GM18907 (cell line): ENCODE results near the gene IRF1.
"Not testable (repeated sequence)": the region's sequence is repeated elsewhere in the genome, so short reads cannot be mapped to it uniquely, and the experiment has no call there.

ENCODE experiments used
- ATAC-seq: cut with Tn5 transposase; IDR thresholded peaks from one replicate; pipeline ENCODE4 v1.9.1; 2021; ENCODE audit warnings: mild to moderate bottlenecking, moderate library complexity; ENCODE audit not compliant: unreplicated experiment

Gene IRF1

DNA sequence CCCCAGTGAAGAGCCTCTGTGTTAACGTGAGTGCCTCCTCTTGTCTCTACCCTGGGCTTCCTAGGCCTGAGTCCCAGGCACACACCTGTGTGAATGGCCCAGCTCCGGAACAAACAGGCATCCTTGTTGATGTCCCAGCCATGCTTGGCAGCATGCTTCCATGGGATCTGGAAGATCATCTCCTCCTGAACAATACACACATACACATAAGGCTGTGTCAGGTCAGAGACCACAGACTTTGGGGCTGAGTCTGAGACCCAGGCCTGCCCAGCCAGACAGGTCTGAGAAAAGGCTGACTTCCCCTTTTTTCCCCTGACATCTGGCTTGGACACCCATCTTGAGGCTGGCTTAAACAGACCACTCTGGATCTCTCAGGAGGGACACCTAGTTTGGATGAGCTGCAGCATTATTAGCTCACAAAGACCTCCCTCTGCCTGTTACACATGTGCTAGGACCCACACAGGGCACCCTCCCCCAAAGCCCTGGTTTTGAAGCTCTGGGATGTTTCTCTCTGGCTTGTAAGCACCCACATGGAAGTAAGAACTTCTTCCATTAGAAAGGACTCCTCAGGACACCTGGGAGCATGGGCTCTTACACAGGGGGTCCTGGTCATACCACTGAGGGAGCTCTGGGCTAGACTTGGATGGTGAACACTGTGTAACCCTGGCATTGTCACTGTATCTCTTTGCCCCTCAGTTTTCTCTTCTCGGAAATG lies 2.6 kb downstream of the IRF1 start:
- ATAC-seq: no peak

DNA sequence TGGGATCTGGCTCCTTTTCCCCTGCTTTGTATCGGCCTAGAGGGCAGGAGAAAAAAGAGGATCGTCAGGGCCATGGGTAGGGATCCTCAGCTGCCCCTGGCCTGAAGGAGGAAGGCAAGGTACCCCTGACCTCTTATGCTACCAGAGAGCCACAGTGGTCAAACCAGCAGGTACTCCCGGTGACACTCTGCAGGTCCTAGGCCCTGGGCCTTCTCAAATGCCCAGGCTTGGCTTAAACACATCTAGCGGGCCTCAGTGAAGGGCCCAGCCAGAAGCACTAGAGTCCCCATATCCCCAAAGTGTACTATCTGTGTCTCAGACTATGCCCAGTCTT lies 3.5 kb downstream of the IRF1 start:
- ATAC-seq: no peak

DNA sequence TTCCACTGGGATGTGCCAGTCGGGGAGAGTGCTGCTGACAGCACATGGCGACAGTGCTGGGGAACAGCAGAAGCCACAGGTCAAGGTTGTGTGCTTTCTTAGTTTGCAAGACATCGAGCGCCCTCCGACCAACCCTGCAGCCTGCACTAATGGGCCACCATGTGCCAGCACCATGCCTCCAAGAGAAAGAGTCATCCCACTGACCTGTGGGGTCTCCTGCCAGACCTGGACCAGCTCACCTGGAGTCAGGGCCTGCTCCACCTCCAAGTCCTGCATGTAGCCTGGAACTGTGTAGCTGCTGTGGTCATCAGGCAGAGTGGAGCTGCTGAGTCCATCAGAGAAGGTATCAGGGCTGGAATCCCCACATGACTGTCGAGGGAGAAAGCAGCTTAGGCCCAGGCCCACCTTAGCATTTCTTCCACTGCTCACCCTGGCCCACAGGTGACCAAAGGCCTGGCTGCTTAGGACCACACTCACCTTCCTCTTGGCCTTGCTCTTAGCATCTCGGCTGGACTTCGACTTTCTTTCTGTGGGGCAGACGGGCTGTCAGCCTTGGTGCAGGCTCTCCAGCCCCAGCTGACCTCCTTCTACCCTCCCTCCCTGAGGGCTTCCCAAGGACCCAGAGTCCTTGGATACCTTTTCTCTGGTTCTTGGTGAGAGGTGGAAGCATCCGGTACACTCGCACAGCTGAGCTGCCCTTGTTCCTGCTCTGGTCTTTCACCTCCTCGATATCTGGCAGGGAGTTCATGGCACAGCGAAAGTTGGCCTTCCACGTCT lies 4.1 kb downstream of the IRF1 start:
- no peak for ATAC-seq

DNA sequence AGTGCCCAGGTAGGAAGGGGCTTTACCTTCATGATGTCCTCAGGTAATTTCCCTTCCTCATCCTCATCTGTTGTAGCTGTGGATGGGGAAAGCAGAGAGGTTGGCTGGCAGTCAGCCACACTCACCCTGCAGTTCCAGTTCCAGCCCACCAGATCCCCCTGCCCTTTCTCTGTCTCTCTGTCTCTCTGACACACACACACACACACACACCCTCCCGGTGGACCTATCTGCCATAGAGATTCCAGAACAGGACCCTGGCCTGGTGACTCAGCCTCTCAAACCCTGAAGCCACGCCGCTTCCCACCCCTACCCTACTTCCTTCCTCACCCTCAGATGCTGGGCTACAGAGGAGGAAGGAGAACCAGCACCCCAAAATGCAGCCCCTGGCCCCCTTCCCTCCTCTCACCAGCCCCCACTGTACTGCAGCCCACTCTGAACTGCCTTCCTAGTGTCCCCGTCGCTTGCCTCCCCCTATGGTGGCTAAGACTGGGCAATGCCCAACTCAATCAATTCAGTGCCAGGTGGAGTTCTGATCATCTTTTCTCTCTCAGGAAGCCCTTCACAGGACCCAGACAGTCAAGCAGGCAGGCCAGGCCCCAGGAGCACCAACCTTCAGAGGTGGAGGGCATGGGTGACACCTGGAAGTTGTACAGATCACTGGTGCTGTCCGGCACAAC lies 4.8 kb downstream of the IRF1 start:
- ATAC-seq: no peak

DNA sequence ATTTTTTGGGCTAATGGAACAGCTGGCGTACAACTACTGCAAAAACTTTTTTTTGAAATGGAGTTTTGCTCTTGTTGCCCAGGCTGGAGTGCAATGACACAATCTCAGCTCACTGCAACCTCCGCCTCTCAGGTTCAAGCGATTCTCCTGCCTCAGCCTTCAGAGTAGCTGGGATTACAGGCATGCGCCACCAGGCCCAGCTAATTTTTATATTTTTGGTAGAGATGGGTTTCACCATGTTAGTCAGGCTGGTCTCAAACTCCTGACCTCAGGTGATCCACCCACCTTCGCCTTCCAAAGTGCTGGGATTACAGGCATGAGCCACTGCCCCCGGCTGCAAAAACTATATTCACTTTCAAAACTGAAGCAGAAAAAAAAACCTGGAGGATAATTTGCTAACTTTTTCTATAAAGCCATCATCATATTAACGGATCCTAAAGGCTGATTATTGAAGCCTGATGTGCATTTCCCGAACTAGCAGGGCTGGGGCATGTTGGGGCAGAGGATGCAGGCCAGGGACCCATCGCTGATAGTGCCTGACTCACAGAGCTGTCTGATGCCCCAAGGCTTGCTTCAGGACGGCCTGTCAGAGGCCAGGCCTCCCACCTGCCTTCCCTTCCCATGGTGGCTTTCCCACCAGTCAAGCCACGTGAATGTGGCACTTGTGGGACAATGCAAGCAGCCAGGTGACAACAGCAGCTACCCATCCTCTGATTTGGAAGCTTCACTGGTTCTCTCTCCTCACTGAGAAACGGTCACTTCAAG lies 5.5 kb downstream of the IRF1 start:
- ATAC-seq: not testable (repeated sequence)

DNA sequence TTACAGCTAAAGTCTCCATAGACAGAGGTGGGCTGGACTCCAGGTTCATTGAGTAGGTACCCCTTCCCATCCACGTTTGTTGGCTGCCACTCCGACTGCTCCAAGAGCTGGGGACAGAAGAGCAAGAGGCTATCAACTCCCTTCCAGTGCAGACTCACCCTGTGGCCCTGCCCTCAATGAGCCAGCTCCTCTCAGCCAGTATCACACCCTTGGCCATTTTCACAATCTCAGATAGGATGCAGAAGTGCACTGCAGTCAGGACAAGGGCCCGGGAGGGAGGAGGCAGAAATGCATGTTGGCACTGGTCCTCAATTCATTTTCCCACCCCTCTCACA lies 6.2 kb downstream of the IRF1 start:
- ATAC-seq: no peak

DNA sequence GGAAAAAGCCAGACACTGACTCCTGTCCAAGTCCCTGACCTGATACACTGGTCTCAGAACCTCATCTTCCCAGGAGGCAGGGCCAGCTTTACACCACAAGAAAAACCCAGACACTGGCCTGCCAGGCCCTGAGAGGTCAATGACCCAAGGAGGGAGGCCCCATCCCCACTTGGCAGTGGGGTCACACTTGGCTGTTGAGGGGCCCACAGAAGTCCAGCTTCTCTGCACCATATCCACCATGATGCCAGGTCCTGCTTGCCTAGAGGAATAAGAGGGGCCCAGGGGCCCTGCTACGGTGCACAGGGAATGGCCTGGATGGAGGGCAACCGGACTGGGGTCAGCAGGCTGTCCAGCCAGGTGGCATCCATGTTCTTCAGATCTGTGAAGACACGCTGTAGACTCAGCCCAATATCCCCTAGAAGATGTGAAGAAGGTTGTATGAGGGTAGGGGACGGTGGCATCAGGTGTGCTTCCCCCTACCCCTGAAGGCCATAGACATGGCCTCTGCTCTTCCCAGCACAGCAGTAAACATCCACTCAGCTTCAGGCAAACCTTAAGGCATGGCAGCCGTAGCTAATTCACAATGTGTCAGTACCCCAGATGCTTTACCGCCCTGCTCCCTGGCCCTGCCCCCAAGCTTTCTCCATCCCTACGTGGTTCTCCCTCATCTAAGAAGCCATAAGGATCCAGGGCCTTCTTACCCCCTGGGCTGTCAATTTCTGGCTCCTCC lies 6.7 kb downstream of the IRF1 start:
- ATAC-seq: no peak

DNA sequence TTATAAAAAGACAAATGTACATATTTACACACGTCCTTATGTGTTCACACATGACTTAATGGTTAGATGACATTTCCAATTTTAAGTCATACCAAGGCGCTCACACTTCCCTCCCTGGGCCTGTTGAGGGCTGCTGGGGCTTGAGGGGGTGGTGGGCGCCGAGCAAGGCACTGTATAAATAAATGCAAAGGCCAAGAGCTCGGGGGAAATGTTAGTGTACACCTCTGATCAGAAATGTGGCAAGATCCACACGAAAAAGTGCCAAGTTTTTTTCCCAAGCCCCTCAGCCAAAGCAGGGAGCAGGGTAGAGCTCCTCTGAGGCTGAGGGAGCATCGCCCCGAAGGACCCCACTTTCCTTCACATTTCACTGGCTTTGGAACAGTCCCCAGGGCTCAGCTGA lies 7.5 kb downstream of the IRF1 start:
- no peak for ATAC-seq

DNA sequence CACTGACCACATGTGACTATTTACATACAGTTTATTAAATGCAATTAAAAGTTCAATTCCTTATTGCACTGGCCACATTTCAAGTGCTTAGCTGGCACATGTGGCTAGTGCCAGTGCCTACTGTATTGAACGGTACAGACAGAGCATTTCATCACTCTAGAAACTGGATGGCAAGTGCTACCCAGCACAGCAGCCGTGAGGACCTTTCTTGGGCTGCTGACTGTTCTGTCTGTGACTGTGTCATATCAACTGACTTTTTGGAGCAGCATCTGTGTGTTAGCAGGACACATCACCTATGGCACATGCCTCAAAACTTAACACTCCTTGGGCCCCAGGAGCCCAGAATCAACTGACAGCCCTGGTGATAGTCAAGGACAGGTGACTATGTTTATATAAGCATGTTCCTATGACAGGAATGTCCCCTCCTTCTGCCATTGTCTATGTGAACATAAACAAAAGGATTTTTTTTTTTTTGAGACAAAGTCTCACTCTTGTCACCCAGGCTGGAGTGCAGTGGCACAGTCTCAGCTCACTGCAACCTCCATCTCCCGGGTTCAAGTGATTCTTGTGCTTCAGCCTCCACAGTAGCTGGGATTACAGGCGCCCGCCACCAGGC lies 8.9 kb downstream of the IRF1 start:
- ATAC-seq: no peak

DNA sequence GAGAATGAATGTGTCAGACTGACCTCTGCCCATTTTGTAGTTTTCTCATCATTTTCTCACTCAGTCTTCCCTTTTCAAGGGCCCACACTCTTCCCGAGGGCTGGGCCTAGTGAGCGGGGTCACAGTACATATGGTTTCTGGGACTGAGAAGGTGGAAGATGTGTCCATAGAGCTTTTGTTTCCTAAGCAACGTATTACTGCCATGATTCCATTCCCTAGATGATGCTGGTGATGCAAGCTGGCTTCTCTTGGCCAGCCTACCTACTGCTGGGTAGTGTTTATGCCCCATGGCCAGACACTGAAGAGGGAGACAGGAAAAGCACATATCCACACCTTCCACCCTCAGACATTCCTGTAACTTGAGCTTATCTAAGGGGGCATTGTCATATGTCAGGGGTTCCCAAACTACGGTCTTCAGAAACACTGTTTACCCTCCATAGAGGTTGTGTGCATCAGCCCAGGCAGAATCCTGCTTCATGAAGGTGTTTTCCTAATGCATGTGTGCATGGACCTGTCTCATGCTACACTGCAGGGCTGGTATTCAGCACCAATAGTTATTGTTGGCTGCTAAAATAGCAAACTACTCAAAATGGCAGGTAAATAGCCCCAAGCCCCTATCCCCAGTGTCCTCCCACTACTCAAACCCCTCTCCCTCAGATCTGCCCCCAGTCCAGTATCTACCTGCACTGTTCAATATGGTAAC lies 9.5 kb downstream of the IRF1 start:
- no peak for ATAC-seq

DNA sequence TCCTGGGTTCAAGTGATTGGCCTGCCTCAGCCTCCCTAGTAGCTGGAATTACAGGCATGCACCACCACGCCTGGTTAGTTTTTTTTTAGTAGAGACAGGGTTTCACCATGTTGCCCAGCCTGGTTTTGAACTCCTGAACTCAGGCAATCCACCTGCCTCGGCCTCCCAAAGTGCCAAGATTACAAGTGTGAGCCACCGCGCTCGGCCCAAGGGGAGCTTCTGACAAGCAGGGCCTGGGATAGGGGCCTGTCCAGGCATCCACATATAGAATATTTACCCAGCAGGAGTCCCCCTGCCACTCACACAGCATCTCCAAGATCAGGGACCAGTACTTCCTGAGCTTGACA lies 10.1 kb downstream of the IRF1 start:
- no peak for ATAC-seq

DNA sequence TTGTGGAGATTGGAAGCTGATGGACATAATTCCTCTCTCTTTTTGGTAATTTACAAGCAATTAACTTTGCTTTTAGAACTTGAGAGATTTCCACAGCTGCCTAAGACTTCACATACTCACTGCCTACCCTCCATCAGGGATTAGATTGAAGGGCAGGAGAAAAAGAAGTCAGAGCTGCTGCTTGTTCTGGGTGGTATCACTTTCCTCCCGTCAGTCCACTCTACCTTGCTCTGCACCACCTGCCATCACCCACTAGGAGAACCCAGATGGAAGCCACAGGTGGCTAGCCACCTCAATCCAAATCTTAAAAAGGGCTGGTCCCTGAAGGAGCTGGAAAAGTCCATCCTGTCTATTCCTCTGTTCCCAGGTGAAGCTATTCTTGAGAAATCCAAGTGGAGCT lies 10.5 kb downstream of the IRF1 start:
- no peak for ATAC-seq

DNA sequence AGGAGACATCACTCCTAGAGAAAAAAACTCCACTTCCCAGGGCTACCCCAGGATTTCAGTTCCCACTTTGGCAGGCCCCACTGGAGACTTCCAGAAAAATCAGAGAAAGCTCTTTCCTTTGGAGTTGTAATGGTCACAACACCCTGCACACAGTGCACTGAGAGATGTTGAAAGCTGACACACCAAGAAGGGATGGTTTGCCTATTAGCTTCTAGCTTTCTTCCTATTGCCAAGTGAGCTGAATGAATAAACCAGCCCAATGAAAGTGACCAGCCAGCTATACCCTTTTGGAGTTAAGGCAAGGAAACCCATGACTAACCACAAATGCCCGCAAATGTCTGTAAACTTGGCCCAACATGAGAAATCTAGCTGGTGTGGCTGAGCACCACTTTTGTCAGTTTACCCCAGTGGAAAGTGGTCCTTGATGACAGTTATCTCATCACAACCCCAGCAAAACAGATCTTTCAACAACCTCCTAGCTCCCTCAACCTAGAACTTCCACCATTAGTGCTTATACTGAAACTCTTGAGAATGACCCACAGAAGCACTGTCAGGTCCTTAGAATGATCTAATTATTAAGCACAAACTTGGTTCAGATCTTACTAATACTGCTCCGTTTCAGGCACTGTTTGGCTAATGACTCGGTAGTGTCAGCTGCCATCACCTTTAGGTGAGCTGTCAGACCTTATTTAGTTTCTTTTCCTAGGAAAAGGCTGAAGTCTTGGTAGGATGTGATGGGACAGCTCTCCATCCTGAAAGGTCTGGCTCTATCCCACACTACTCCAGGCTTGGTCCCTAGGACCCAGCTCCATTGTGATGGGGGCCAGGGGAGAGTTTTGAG lies 11.2 kb downstream of the IRF1 start:
- ATAC-seq: peak; percentile 42

DNA sequence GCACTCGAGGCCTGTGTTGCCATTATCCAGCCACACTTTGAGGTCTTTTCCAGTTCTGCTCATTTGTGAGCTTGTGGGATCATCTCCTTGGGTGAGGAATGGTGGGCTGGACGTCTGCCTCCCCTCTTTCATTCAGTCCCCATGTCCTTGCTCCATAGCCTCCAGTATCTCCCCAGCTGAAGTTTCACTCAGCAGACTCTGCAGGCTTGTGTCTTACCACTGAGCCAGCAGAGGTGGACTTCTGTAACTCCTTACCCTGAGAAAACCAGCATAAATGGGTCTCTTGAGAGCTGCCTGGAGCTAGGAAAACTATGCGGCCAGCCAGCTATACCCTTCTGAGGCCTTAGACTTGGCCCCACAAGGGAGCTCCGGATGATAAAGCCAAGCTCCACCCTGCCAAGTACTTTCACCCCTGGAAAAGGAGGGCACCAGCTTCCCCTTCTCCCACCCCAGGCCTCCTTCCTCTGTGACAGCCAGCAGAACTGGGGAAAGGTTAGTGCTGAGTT lies 12.2 kb downstream of the IRF1 start:
- no peak for ATAC-seq

DNA sequence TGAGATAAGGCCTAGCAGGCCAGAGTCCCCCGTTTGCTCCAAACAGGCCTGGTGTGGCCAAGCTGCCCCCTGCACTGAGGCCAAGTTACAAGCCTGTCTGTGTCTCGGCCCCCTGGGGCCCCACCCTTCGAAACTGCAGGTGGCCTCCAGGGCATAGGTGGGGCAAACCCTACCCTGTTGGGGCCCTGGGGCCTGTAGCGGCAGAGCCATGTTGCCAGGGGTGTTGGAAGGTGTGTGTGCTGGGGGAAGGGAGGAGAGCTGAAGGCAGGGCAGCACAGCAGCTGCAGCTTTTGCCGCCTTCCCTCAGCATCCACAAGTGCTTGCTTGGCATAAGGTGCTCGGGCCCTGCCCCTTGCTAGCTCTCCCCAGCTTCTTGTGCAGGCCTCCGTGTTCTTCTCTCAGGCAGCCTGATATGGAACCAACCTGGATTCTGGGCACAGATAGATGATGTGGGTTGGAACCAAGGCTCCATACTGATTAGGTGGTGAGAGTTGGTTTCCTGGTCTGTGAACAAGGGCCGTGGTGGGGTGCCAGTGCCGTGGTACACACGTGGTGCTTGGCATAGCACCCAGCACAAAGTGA lies 12.7 kb downstream of the IRF1 start:
- no peak for ATAC-seq

DNA sequence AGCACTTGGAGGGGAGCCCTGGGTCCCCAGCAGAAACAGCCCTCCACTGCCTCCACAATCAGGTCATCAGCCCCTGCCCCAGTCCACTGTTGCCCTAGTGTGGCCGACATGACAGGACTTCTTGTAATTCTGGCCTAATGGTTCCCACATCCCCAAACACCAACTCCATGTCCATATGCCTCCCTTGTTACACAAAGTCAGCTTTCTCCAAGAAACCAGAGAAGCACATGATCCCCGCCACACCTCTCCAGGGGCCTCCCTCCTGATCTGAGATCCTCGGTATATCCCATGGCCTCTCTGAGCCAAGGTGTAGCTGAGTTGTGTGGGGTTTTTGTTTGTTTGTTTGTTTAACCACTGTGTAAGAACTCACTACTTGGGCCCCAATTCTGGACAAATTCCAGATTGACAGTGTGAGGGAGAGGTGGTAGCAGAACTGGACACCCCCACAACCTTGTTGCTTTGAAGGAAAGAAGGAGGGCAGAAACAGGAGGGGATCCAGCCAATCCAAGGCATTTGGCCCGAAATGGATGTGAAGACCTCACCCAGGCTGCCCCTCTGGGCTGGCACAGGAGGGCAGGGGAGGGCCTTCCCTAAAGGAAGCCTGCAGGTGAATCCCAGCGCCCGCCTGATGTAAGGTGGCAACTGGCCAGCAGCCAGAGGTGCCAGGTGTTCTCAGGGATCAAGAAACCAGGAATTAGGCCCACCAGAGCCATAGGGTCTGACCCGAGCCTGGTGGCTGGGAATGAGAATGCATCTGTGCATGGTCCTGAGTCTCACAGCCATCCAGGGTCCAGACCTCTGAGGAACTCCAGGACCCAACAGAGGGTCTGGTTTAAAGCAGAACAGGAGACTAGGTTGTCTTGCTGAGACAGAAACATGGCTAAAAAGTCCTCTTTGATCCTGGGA lies 13.4 kb downstream of the IRF1 start:
- no peak for ATAC-seq
